A673 (cell line): Measurements from ENCODE around the gene HECTD4. TPM values are rescaled to one million over a fixed set of nuclear protein-coding genes. Genes with fewer than 3 reads are reported as not detected.
A peak's percentile ranks its signal among the peaks of the same experiment; 100 is the strongest.

Experiments used
- Bru-seq: library from RNA; stranded (reverse); fragments of 400-500 nt; gene quantifications from one replicate; lab custom pipeline; 2021; lab: Mats Ljungman, UMichigan
- BruChase-seq, 2 experiments: library from RNA; stranded (reverse); fragments of 400-500 nt; gene quantifications; one replicate each; lab custom pipeline; 2021; lab: Mats Ljungman, UMichigan
- BruUV-seq: library from RNA; stranded (reverse); fragments of 400-500 nt; replicated peaks from 2 replicates; lab custom pipeline; 2021; lab: Mats Ljungman, UMichigan
- CTCF ChIA-PET: fragments of 300-600 bp; sonication (Branson Sonifier 250); formaldehyde crosslinking; loops from one replicate; lab custom pipeline; 2022; ENCODE audit warnings: antibody characterized with exemption; lab: Charles Lee
- POLR2A ChIA-PET: fragments of 300-600 bp; sonication (Branson Sonifier 250); formaldehyde crosslinking; loops from one replicate; lab custom pipeline; 2022; ENCODE audit warnings: antibody characterized with exemption; ENCODE audit not compliant: low non-redundant PET; lab: Charles Lee
- DNase-seq: peaks from one replicate; pipeline ENCODE4 v3.0.0-alpha.2; 2015; ENCODE audit warnings: low spot score
- H3K27ac ChIP-seq: fragments of 200-600 bp; sonication (generic); 2 replicates; pipeline ENCODE4 v1.5.1; 2016; ENCODE audit warnings: mixed run types, low read depth, mild to moderate bottlenecking, mixed read lengths, antibody characterized with exemption, low read length; ENCODE audit not compliant: poor library complexity, severe bottlenecking
- H3K27me3 ChIP-seq: fragments of 200-600 bp; sonication (generic); replicated peaks from 2 replicates; pipeline ENCODE4 v1.6.1; 2017; ENCODE audit warnings: mixed run types, low read depth, mild to moderate bottlenecking, mixed read lengths, antibody characterized with exemption, low read length; ENCODE audit not compliant: insufficient read depth, poor library complexity
- H3K36me3 ChIP-seq: fragments of 200-600 bp; sonication (generic); 2 replicates; pipeline ENCODE4 v1.6.1; 2016; ENCODE audit warnings: mixed run types, mild to moderate bottlenecking, mixed read lengths, antibody characterized with exemption, low read length; ENCODE audit not compliant: insufficient read depth, poor library complexity, severe bottlenecking
- H3K4me1 ChIP-seq: fragments of 200-600 bp; sonication (generic); 2 replicates; pipeline ENCODE4 v1.6.1; 2017; ENCODE audit warnings: mixed run types, mild to moderate bottlenecking, mixed read lengths, antibody characterized with exemption, low read length; ENCODE audit not compliant: insufficient read depth, poor library complexity, severe bottlenecking
- H3K4me3 ChIP-seq: fragments of 200-600 bp; sonication (generic); 2 replicates; pipeline ENCODE4 v1.5.1; 2016; ENCODE audit warnings: low read depth, mixed run types, mild to moderate bottlenecking, mixed read lengths, low read length; ENCODE audit not compliant: poor library complexity, severe bottlenecking
- H3K9me3 ChIP-seq: fragments of 200-600 bp; sonication (generic); 2 replicates; pipeline ENCODE4 v1.6.1; 2016; ENCODE audit warnings: mixed run types, low read depth, mild to moderate bottlenecking, mixed read lengths, antibody characterized with exemption, low read length; ENCODE audit not compliant: poor library complexity, severe bottlenecking
- CTCF ChIP-seq: fragments of 300-800, 200-600 bp; sonication (generic); conservative IDR thresholded peaks from 2 replicates; pipeline ENCODE4 v1.5.1; 2017; ENCODE audit warnings: low read depth, mild to moderate bottlenecking, antibody characterized with exemption, low read length, moderate library complexity, mixed read lengths
- EZH2 ChIP-seq: fragments of 200-600 bp; sonication (generic); IDR thresholded peaks from 2 replicates; pipeline ENCODE4 v1.6.1; 2017; ENCODE audit warnings: borderline replicate concordance, low read depth, mild to moderate bottlenecking, mixed read lengths, antibody characterized with exemption, low read length; ENCODE audit not compliant: poor library complexity, severe bottlenecking
- intact Hi-C: fragments of 100-400 bp; cut with micrococcal nuclease; formaldehyde crosslinking; loops from one replicate; pipeline ENCODE4 v1.10.0; 2022; ENCODE audit not compliant: unreplicated experiment
- long read RNA-seq: library from polyadenylated mRNA; stranded (forward); transcript quantifications from one replicate; pipeline ENCODE4 v2.0.0, GENCODE V29; 2022
- total RNA-seq: library from RNA; stranded (reverse); gene quantifications from 2 replicates; pipeline ENCODE4 v1.2.3, GENCODE V29; 2021

HECTD4 gene
- total RNA-seq (45.3 and 52.1 TPM in 2 replicates), Bru-seq, nascent RNA (percentile 74 among the genes with signal in this experiment), BruChase-seq, experiment 1, labeled RNA remaining after a 2-hour chase (percentile 73 among the genes with signal in this experiment), BruChase-seq, experiment 2, labeled RNA remaining after a 6-hour chase (percentile 80 among the genes with signal in this experiment)
- long read RNA-seq, partial matches to known transcripts = 26 of 38 reads
- long read RNA-seq, other reads (novel, unspliced or antisense) = 12 of 38 reads

GRCh38 chr12:112381883-112382796, at the start of gene HECTD4:
TSS of gene HECTD4 (minus strand) at chr12:112382431. CDS start at chr12:112382128, 303 bp downstream.
- ChIA-PET POLR2A (no interaction called here), CTCF (no interaction called here)
- H3K36me3 ChIP-seq = no peaks in the 10 kb centered on the region
- BruUV-seq = no TSS peak
- TF ChIP-seq CTCF (no peak), EZH2 (no peak)
- intact Hi-C loops = loop anchor here (5.0 to 10.0 kb wide), 3 partner anchors 87 to 367 kb away; partner anchors contain the start of genes ERP29, NAA25 and TMEM116
- DNase-seq = peak; percentile 94
- H3K4me3 ChIP-seq = peak within 1 kb of the TSS; percentile 98
- no peaks in the 10 kb centered on the region for H3K27me3 ChIP-seq
- H3K4me1 ChIP-seq = peaks cover 13% of the 10 kb centered on the region
- H3K9me3 ChIP-seq = no peaks in the 10 kb centered on the region
- peak within 1 kb of the TSS; percentile 84 for H3K27ac ChIP-seq

- no peak for DNase-seq
- Histone ChIP-seq H3K36me3 (no peaks in the 10 kb centered on the region), H3K4me1 (peaks cover 9% of the 10 kb centered on the region), H3K27ac (no peak overlapping the region), H3K27me3 (no peaks in the 10 kb centered on the region), H3K4me3 (no peak overlapping the region), H3K9me3 (no peaks in the 10 kb centered on the region)
- POLR2A ChIA-PET = no interaction called here
- intact Hi-C loops = no loop called here
- no TSS peak for BruUV-seq
- TF ChIP-seq CTCF = no peak
- no peak for TF ChIP-seq EZH2
- CTCF ChIA-PET = no interaction called here
Observed at GRCh38 chr12:112431965-112432364, 49.7 kb upstream of the HECTD4 start.

- Histone ChIP-seq H3K4me3 (no peak overlapping the region), H3K36me3 (no peaks in the 10 kb centered on the region), H3K4me1 (peaks cover under 1% of the 10 kb centered on the region), H3K27ac (no peak overlapping the region), H3K27me3 (no peaks in the 10 kb centered on the region), H3K9me3 (no peaks in the 10 kb centered on the region)
- DNase-seq = no peak
- intact Hi-C loops = no loop called here
- TF ChIP-seq EZH2 (no peak), CTCF (no peak)
- ChIA-PET CTCF (no interaction called here), POLR2A (no interaction called here)
- BruUV-seq = no TSS peak
Observed at GRCh38 chr12:112430929-112431328, 48.7 kb upstream of the HECTD4 start.
